Activated CD4-positive, alpha-beta T cell treated with anti-CD3 and anti-CD28 coated beads, Interleukin-2, Interleukin-6, amounts not matched to agents 100 ng/mL and 50 ng/mL, durations not matched to agents 16 hours and 8 hours (primary cell): Measurements from ENCODE around the gene SORCS1.

Source experiments
- DNase-seq: peaks from one replicate; pipeline ENCODE4 v3.0.0-alpha.2; 2020

Gene SORCS1

GRCh38 chr10:106716381-106716780 is 448.1 kb downstream of the SORCS1 start:
- DNase-seq: no peak

- no peak for DNase-seq
Observed at GRCh38 chr10:106714734-106715555, 449.6 kb downstream of the SORCS1 start.

GRCh38 chr10:106713846-106714245 is 450.7 kb downstream of the SORCS1 start:
- DNase-seq: no peak

GRCh38 chr10:106712988-106713387 is 451.5 kb downstream of the SORCS1 start:
- DNase-seq: no peak

- DNase-seq: peak; percentile 65
Observed at GRCh38 chr10:106711313-106711906, 453.1 kb downstream of the SORCS1 start.

- no peak for DNase-seq
Observed at GRCh38 chr10:106708506-106708905, 456.0 kb downstream of the SORCS1 start.

GRCh38 chr10:106707657-106708056 is 456.8 kb downstream of the SORCS1 start:
- no peak for DNase-seq

GRCh38 chr10:106706127-106706526 is 458.4 kb downstream of the SORCS1 start:
- DNase-seq: no peak

- DNase-seq: peak; percentile 63
Observed at GRCh38 chr10:106705681-106706100, 458.8 kb downstream of the SORCS1 start.

GRCh38 chr10:106696239-106696638 is 468.3 kb downstream of the SORCS1 start:
- no peak for DNase-seq

- DNase-seq: no peak
Observed at GRCh38 chr10:106694696-106695095, 469.8 kb downstream of the SORCS1 start.

- DNase-seq: no peak
Observed at GRCh38 chr10:106682175-106682574, 482.3 kb downstream of the SORCS1 start.

GRCh38 chr10:106680061-106680460 is 484.4 kb downstream of the SORCS1 start:
- DNase-seq: no peak

- DNase-seq: no peak
Observed at GRCh38 chr10:106679314-106679713, 485.2 kb downstream of the SORCS1 start.

GRCh38 chr10:106672517-106673175 is 491.9 kb downstream of the SORCS1 start:
- DNase-seq: no peak

- no peak for DNase-seq
Observed at GRCh38 chr10:106661767-106662140, 502.8 kb downstream of the SORCS1 start.

GRCh38 chr10:106661133-106661766 is 503.3 kb downstream of the SORCS1 start:
- DNase-seq: no peak

GRCh38 chr10:106660550-106660949 is 504.0 kb downstream of the SORCS1 start:
- DNase-seq: no peak

- DNase-seq: no peak
Observed at GRCh38 chr10:106655636-106656035, 508.9 kb downstream of the SORCS1 start.

GRCh38 chr10:106655165-106655564 is 509.3 kb downstream of the SORCS1 start:
- DNase-seq: no peak

- DNase-seq: peak; percentile 7
Observed at GRCh38 chr10:106652279-106652678, 512.2 kb downstream of the SORCS1 start.

GRCh38 chr10:106648534-106649481 is 515.7 kb downstream of the SORCS1 start:
- no peak for DNase-seq
